HepG2 (cell line): ENCODE measurements around the gene MVP. TPM values are rescaled to one million over a fixed set of nuclear protein-coding genes. Genes with fewer than 3 reads are reported as not detected.

Source experiments
- ARNT2 ChIP-seq: sonication (generic); formaldehyde crosslinking; IDR thresholded peaks from 2 replicates; pipeline ENCODE4 v1.8.0; 2022; ENCODE audit warnings: mild to moderate bottlenecking, low read depth, missing genetic modification reagents, moderate library complexity
- BHLHE40 ChIP-seq: IDR thresholded peaks from 2 replicates; pipeline ENCODE4 v1.6.1; 2011; ENCODE audit warnings: low read length, improper control_type of control experiment
- HNF4G ChIP-seq, 2 experiments: sonication (generic) in 1 of 2; formaldehyde crosslinking in 1 of 2; IDR thresholded peaks; 2 replicates each; pipeline versions ENCODE4 v1.4.0 to v1.6.1; 2011 to 2020; ENCODE audit warnings: borderline replicate concordance in 2 of 2, low read depth in 2 of 2, mild to moderate bottlenecking in 2 of 2, low read length in 1 of 2, missing genetic modification reagents in 1 of 2, moderate library complexity in 1 of 2
- HNRNPK ChIP-seq: fragments of 200-400 bp; formaldehyde crosslinking; IDR thresholded peaks from 2 replicates; pipeline ENCODE4 v1.6.1; 2018; ENCODE audit warnings: low read length, low read depth, moderate library complexity, mild to moderate bottlenecking; ENCODE audit not compliant: poor library complexity, severe bottlenecking
- KDM5B ChIP-seq: sonication (generic); formaldehyde crosslinking; IDR thresholded peaks from 2 replicates; pipeline ENCODE4 v1.4.0; 2020; ENCODE audit warnings: missing genetic modification reagents, mild to moderate bottlenecking, borderline replicate concordance
- MIER3 ChIP-seq: IDR thresholded peaks from 2 replicates; pipeline ENCODE4 v1.6.1; 2016; ENCODE audit warnings: missing compliant biosample characterization, borderline replicate concordance
- NFYC ChIP-seq: IDR thresholded peaks from 2 replicates; pipeline ENCODE4 v1.6.1; 2016; ENCODE audit warnings: missing genetic modification reagents, missing compliant biosample characterization
- PITX1 ChIP-seq: sonication (generic); formaldehyde crosslinking; IDR thresholded peaks from 2 replicates; pipeline ENCODE4 v1.5.1; 2020; ENCODE audit warnings: mild to moderate bottlenecking, missing genetic modification reagents
- SALL1 ChIP-seq: sonication (generic); formaldehyde crosslinking; IDR thresholded peaks from 2 replicates; pipeline ENCODE4 v1.8.0; 2022; ENCODE audit warnings: mild to moderate bottlenecking, missing genetic modification reagents
- SIN3B ChIP-seq: fragments of 150-350 bp; IDR thresholded peaks from 2 replicates; pipeline ENCODE4 v1.6.1; 2014; ENCODE audit warnings: low read length
- SOX5 ChIP-seq: IDR thresholded peaks from 2 replicates; pipeline ENCODE4 v1.6.1; 2016; ENCODE audit warnings: borderline replicate concordance
- ZBTB20 ChIP-seq: sonication (generic); formaldehyde crosslinking; IDR thresholded peaks from 2 replicates; pipeline ENCODE4 v1.8.1; 2023; ENCODE audit warnings: missing genetic modification reagents, low read depth, mild to moderate bottlenecking, borderline replicate concordance
- ZFP1 ChIP-seq: IDR thresholded peaks from 2 replicates; pipeline ENCODE4 v1.6.1; 2016
- ZFP82 ChIP-seq: sonication (generic); formaldehyde crosslinking; IDR thresholded peaks from 2 replicates; pipeline ENCODE4 v1.5.1; 2020; ENCODE audit warnings: mild to moderate bottlenecking, missing genetic modification reagents, borderline replicate concordance
- ZNF17 ChIP-seq: sonication (generic); formaldehyde crosslinking; IDR thresholded peaks from 2 replicates; pipeline ENCODE4 v1.5.0; 2020; ENCODE audit warnings: mild to moderate bottlenecking, missing genetic modification reagents
- ZNF282 ChIP-seq: fragments of 450-650 bp; IDR thresholded peaks from 2 replicates; pipeline ENCODE4 v1.6.1; 2018; ENCODE audit not compliant: partially characterized antibody
- ZNF543 ChIP-seq: sonication (generic); formaldehyde crosslinking; IDR thresholded peaks from 2 replicates; pipeline ENCODE4 v1.4.0; 2020; ENCODE audit warnings: mild to moderate bottlenecking, missing genetic modification reagents
- ZNF652 ChIP-seq: IDR thresholded peaks from 2 replicates; pipeline ENCODE4 v1.6.1; 2016; ENCODE audit warnings: low read depth, borderline replicate concordance
- ZNF75D ChIP-seq: sonication (generic); formaldehyde crosslinking; IDR thresholded peaks from 2 replicates; pipeline ENCODE4 v1.8.1; 2023; ENCODE audit warnings: missing genetic modification reagents, mild to moderate bottlenecking, borderline replicate concordance
- ZSCAN12 ChIP-seq: sonication (generic); formaldehyde crosslinking; IDR thresholded peaks from 2 replicates; pipeline ENCODE4 v1.9.0; 2021; ENCODE audit warnings: mild to moderate bottlenecking, missing genetic modification reagents
- polyA plus RNA-seq, 8 experiments: library from polyadenylated mRNA; depleted of rRNA in 3 of 8; stranded (reverse) in 7 of 8; unstranded in 1 of 8; fragments of >200 nt; fragmentation: Illumina TruSeq in 4 of 8; extraction: Trizol in 4 of 8; gene quantifications; 2 replicates each; pipeline versions ENCODE4 v1.2.1 to v1.2.3, GENCODE V29; 2011 to 2016; ENCODE audit warnings: low read depth in 4 of 8, missing spikeins in 1 of 8, mixed read lengths in 1 of 8; ENCODE audit not compliant: insufficient read depth in 1 of 8
- total RNA-seq, 5 experiments: library from RNA; depleted of rRNA; stranded (reverse); fragments of >200 nt; fragmentation: Illumina TruSeq; extraction: Trizol; gene quantifications; 2 replicates each; pipeline ENCODE4 v1.2.3, GENCODE V29; 2016; ENCODE audit warnings: low read depth in 1 of 5
- TF ChIP-seq, protein P1 (sequence below): sonication (generic); formaldehyde crosslinking; IDR thresholded peaks from 2 replicates; pipeline ENCODE4 v1.9.0; 2021; ENCODE audit warnings: missing genetic modification reagents, borderline replicate concordance
- TF ChIP-seq, protein P2 (sequence below), 2 experiments: fragments of 450-650 bp in 1 of 2; sonication (generic) in 1 of 2; formaldehyde crosslinking; IDR thresholded peaks; 2 replicates each; pipeline versions ENCODE4 v1.5.0 to v1.8.0; 2020 to 2022; ENCODE audit warnings: mild to moderate bottlenecking in 1 of 2, missing genetic modification reagents in 1 of 2
- TF ChIP-seq, protein P3 (sequence below): sonication (generic); formaldehyde crosslinking; IDR thresholded peaks from 2 replicates; pipeline ENCODE4 v1.5.0; 2020; ENCODE audit warnings: mild to moderate bottlenecking, missing genetic modification reagents, moderate library complexity
- TF ChIP-seq, protein P4 (sequence below): sonication (generic); formaldehyde crosslinking; IDR thresholded peaks from 2 replicates; pipeline ENCODE4 v1.8.0; 2022; ENCODE audit warnings: missing genetic modification reagents, mild to moderate bottlenecking, moderate library complexity, borderline replicate concordance

The MVP gene
- total and polyA plus RNA-seq, 2 of the 13 experiments (the other 11 are each of a cell fraction or from before 2014, with no cell fraction given) = 22.9 to 43.5 TPM

DNA sequence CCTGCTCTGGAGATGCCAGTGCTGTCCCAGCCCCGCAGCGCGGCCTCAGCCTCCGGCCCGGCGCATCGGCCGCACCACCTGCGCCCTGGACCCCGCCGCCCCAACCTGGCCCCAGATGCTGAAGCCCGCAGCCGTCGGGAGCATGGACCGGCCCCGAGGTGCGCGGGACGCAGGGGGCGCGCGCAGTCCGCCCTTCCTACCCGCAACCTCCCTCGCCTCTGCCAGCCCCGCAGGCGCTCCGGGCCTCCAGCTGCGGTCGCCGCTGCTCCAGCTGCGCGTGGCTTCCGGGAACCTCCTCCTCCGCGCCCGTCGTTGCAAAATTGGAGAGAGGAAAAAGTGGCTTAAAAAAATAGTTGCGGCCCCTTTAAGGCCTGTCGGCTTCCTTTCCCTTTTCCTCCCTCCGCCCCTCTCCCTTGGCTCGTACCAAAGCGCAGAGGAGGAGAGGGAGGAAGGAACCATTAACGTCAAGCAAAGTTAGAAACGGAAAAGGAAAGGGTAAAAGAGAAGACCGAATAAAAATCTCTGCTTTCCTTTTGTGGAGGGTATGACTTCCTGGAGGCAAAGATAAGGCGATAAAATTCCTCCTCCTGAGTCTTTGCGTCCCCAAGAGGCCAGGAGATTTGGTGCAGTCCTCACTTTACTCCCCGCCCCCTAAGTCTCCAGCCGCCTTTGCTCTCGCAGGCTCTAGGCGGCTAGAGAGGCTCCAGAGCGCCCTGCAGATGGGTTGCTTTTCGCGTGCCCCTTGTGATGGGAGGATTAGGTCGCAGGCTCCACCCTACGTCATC lies 42.8 kb downstream of the MVP start, which contains the start of gene CDIPT (continued):
- TF ChIP-seq SOX5 (peak; percentile 63; the same call in 1 of the 2 replicates), HNRNPK (peak; percentile 55), SIN3B (peak; percentile 37; the same call in 1 of the 2 replicates), ARNT2 (CRISPR knock-in tag) (peak; percentile 64; the same call in 1 of the 2 replicates), ZFP1 (CRISPR knock-in tag) (peak; percentile 85), KDM5B (CRISPR knock-in tag) (no peak; the same call in 1 of the 2 replicates), ZFP82 (CRISPR knock-in tag) (no peak; the same call in 1 of the 2 replicates), ZNF543 (CRISPR knock-in tag) (no peak), BHLHE40 (peak; percentile 97), SALL1 (CRISPR knock-in tag) (peak; percentile 38), ZBTB20 (CRISPR knock-in tag) (no peak), ZNF17 (CRISPR knock-in tag) (no peak), ZSCAN12 (no peak), ZNF75D (CRISPR knock-in tag) (no peak), ZNF652 (CRISPR knock-in tag) (peak; percentile 58; the same call in 1 of the 2 replicates), MIER3 (CRISPR knock-in tag) (peak; percentile 95), PITX1 (CRISPR knock-in tag) (peak; percentile 95), HNF4G (IDR thresholded peaks at IDR 0.05; ENCODE audit: borderline replicate concordance, low read depth, low read length) (no peak), HNF4G (CRISPR knock-in tag; IDR thresholded peaks at IDR 0.05; ENCODE audit: borderline replicate concordance, low read depth) (no peak), NFYC (CRISPR knock-in tag) (peak; percentile 42; the same call in 1 of the 2 replicates), ZNF282 (no peak)
- TF ChIP-seq, protein P1, sequence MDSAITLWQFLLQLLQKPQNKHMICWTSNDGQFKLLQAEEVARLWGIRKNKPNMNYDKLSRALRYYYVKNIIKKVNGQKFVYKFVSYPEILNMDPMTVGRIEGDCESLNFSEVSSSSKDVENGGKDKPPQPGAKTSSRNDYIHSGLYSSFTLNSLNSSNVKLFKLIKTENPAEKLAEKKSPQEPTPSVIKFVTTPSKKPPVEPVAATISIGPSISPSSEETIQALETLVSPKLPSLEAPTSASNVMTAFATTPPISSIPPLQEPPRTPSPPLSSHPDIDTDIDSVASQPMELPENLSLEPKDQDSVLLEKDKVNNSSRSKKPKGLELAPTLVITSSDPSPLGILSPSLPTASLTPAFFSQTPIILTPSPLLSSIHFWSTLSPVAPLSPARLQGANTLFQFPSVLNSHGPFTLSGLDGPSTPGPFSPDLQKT (CRISPR knock-in tag) = no peak
- TF ChIP-seq, protein P2, sequence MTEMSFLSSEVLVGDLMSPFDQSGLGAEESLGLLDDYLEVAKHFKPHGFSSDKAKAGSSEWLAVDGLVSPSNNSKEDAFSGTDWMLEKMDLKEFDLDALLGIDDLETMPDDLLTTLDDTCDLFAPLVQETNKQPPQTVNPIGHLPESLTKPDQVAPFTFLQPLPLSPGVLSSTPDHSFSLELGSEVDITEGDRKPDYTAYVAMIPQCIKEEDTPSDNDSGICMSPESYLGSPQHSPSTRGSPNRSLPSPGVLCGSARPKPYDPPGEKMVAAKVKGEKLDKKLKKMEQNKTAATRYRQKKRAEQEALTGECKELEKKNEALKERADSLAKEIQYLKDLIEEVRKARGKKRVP (CRISPR knock-in tag; IDR thresholded peaks at IDR 0.05) = peak in 1 of 2 experiments; percentile 61; a peak in 1 of 4 replicates
- TF ChIP-seq, protein P3, sequence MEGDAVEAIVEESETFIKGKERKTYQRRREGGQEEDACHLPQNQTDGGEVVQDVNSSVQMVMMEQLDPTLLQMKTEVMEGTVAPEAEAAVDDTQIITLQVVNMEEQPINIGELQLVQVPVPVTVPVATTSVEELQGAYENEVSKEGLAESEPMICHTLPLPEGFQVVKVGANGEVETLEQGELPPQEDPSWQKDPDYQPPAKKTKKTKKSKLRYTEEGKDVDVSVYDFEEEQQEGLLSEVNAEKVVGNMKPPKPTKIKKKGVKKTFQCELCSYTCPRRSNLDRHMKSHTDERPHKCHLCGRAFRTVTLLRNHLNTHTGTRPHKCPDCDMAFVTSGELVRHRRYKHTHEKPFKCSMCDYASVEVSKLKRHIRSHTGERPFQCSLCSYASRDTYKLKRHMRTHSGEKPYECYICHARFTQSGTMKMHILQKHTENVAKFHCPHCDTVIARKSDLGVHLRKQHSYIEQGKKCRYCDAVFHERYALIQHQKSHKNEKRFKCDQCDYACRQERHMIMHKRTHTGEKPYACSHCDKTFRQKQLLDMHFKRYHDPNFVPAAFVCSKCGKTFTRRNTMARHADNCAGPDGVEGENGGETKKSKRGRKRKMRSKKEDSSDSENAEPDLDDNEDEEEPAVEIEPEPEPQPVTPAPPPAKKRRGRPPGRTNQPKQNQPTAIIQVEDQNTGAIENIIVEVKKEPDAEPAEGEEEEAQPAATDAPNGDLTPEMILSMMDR = peak; percentile 95
- TF ChIP-seq, protein P4, sequence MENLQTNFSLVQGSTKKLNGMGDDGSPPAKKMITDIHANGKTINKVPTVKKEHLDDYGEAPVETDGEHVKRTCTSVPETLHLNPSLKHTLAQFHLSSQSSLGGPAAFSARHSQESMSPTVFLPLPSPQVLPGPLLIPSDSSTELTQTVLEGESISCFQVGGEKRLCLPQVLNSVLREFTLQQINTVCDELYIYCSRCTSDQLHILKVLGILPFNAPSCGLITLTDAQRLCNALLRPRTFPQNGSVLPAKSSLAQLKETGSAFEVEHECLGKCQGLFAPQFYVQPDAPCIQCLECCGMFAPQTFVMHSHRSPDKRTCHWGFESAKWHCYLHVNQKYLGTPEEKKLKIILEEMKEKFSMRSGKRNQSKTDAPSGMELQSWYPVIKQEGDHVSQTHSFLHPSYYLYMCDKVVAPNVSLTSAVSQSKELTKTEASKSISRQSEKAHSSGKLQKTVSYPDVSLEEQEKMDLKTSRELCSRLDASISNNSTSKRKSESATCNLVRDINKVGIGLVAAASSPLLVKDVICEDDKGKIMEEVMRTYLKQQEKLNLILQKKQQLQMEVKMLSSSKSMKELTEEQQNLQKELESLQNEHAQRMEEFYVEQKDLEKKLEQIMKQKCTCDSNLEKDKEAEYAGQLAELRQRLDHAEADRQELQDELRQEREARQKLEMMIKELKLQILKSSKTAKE (CRISPR knock-in tag) = no peak
